HEK293T (cell line): Measurements from ENCODE around the gene PRKACB.

Source experiments
- ARNT ChIP-seq: fragments of 450-650 bp; IDR thresholded peaks from 2 replicates; pipeline ENCODE4 v1.6.1; 2017; ENCODE audit warnings: mild to moderate bottlenecking
- BHLHE40 ChIP-seq: fragments of 450-650 bp; IDR thresholded peaks from 2 replicates; pipeline ENCODE4 v1.6.1; 2016; ENCODE audit warnings: mild to moderate bottlenecking, moderate library complexity, borderline replicate concordance
- CTBP1 ChIP-seq: fragments of 450-650 bp; IDR thresholded peaks from 2 replicates; pipeline ENCODE4 v1.6.1; 2016; ENCODE audit warnings: borderline replicate concordance
- ELF4 ChIP-seq: fragments of 450-650 bp; IDR thresholded peaks from 2 replicates; pipeline ENCODE4 v1.6.1; 2017; ENCODE audit warnings: antibody characterized with exemption
- FOXA1 ChIP-seq: fragments of 450-650 bp; IDR thresholded peaks from 2 replicates; pipeline ENCODE4 v1.6.1; 2016; ENCODE audit warnings: mild to moderate bottlenecking
- FOXK2 ChIP-seq: fragments of 450-650 bp; IDR thresholded peaks from 2 replicates; pipeline ENCODE4 v1.6.1; 2016; ENCODE audit warnings: mild to moderate bottlenecking
- FOXM1 ChIP-seq: fragments of 450-650 bp; IDR thresholded peaks from 2 replicates; pipeline ENCODE4 v1.6.1; 2017; ENCODE audit warnings: mild to moderate bottlenecking, borderline replicate concordance
- HDGF ChIP-seq: fragments of 450-650 bp; IDR thresholded peaks from 2 replicates; pipeline ENCODE4 v1.6.1; 2017; ENCODE audit warnings: antibody characterized with exemption, borderline replicate concordance
- NFRKB ChIP-seq: fragments of 450-650 bp; IDR thresholded peaks from 2 replicates; pipeline ENCODE4 v1.6.1; 2016; ENCODE audit warnings: mild to moderate bottlenecking, moderate library complexity
- SUZ12 ChIP-seq: fragments of 450-650 bp; IDR thresholded peaks from 2 replicates; pipeline ENCODE4 v1.6.1; 2016; ENCODE audit warnings: mild to moderate bottlenecking
- TARDBP ChIP-seq: fragments of 450-650 bp; IDR thresholded peaks from 2 replicates; pipeline ENCODE4 v1.6.1; 2016
- ZNF384 ChIP-seq: fragments of 450-650 bp; IDR thresholded peaks from 2 replicates; pipeline ENCODE4 v1.6.1; 2016

DNA sequence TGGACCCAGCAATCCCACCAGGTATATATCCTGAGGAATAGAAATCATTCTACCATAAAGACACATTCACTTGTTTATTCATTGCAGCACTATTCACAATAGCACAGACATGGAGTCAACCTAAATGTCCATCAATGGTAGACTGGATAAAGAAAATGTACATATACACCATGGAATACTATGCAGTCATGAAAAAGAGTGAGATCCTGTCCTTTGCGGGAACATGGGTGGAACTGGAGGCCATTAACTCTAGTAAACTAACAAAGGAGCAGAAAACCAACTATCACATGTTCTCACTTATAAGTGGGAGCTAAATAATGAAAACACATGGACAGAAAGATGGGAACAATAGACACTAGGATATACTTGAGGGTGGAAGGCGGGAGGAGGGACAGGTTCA, 36.1 kb upstream of the PRKACB start:
- TF ChIP-seq CTBP1 (no peak), FOXK2 (no peak), BHLHE40 (no peak), HDGF (no peak), ELF4 (no peak), FOXA1 (no peak), SUZ12 (no peak), NFRKB (no peak), ARNT (no peak), FOXM1 (no peak), TARDBP (no peak), ZNF384 (no peak)
